Glomerular endothelial cell (primary cell): ENCODE data around the gene TH. TPM values are rescaled to one million over a fixed set of nuclear protein-coding genes. Genes with fewer than 3 reads are reported as not detected.

Source experiments
- DNase-seq: peaks from one replicate; pipeline ENCODE4 v3.0.0-alpha.2; 2011; ENCODE audit warnings: low read depth, low spot score; ENCODE audit errors: extremely low read depth
- total RNA-seq: library from RNA; depleted of rRNA; stranded (reverse); fragments of >200 nt; gene quantifications from 2 replicates; pipeline ENCODE4 v1.2.3, GENCODE V29; 2015

TH gene
- total RNA-seq = 0.23 TPM in 1 of 2 replicates, not detected in the other

- DNase-seq = no peak
These were observed at the start of gene TH for GRCh38 chr11:2171591-2172003. TH (minus strand) TSS chr11:2171815; CDS start chr11:2171786, 29 bp downstream.

- no peak for DNase-seq
These were observed 49.4 kb upstream of the TH start for GRCh38 chr11:2221024-2221423.

- DNase-seq = no peak
These were observed 48.7 kb upstream of the TH start for GRCh38 chr11:2220173-2220771.

GRCh38 chr11:2219318-2220017, 47.9 kb upstream of the TH start:
- no peak for DNase-seq

GRCh38 chr11:2218031-2218633, 46.5 kb upstream of the TH start:
- no peak for DNase-seq

GRCh38 chr11:2217211-2218030, 45.8 kb upstream of the TH start:
- DNase-seq = no peak

GRCh38 chr11:2216400-2217064, 44.9 kb upstream of the TH start:
- no peak for DNase-seq

- no peak for DNase-seq
These were observed 44.2 kb upstream of the TH start for GRCh38 chr11:2215561-2216399.

GRCh38 chr11:2215230-2215560, 43.6 kb upstream of the TH start:
- DNase-seq = no peak

- no peak for DNase-seq
These were observed 43.1 kb upstream of the TH start for GRCh38 chr11:2214527-2215229.

- no peak for DNase-seq
These were observed 42.4 kb upstream of the TH start for GRCh38 chr11:2213890-2214526.

- DNase-seq = no peak
These were observed 41.8 kb upstream of the TH start for GRCh38 chr11:2213384-2213842.

GRCh38 chr11:2212411-2213251, 41.0 kb upstream of the TH start:
- DNase-seq = no peak

- no peak for DNase-seq
These were observed 39.7 kb upstream of the TH start for GRCh38 chr11:2211113-2211971.

- DNase-seq = no peak
These were observed 38.9 kb upstream of the TH start for GRCh38 chr11:2210366-2211112.

GRCh38 chr11:2209900-2210321, 38.3 kb upstream of the TH start:
- DNase-seq = no peak
